Measurements from ENCODE around the gene SMAD5.

SMAD5 gene

GRCh38 chr5:136089791-136090190 lies 42.9 kb upstream of the SMAD5 start:
- no peak overlapping the region for H3K4me3 ChIP-seq (ENCODE audit: severe bottlenecking)
- no peaks in the 10 kb centered on the region for H3K4me1 ChIP-seq (ENCODE audit: insufficient read depth, poor library complexity, severe bottlenecking)
- no peaks in the 10 kb centered on the region for H3K9me3 ChIP-seq (ENCODE audit: severe bottlenecking)
- H3K27me3 ChIP-seq (ENCODE audit: insufficient read depth, poor library complexity, severe bottlenecking), result no peaks in the 10 kb centered on the region
- no peak for ATAC-seq (ENCODE audit: low read depth)
- H3K36me3 ChIP-seq (ENCODE audit: low read depth), result no peaks in the 10 kb centered on the region
- TF ChIP-seq CTCF (IDR thresholded peaks at IDR 0.05; ENCODE audit: poor library complexity, severe bottlenecking), result no peak
- no peak overlapping the region for H3K27ac ChIP-seq (ENCODE audit: poor library complexity, severe bottlenecking)
- no peak for DNase-seq (ENCODE audit: low spot score)

DNA sequence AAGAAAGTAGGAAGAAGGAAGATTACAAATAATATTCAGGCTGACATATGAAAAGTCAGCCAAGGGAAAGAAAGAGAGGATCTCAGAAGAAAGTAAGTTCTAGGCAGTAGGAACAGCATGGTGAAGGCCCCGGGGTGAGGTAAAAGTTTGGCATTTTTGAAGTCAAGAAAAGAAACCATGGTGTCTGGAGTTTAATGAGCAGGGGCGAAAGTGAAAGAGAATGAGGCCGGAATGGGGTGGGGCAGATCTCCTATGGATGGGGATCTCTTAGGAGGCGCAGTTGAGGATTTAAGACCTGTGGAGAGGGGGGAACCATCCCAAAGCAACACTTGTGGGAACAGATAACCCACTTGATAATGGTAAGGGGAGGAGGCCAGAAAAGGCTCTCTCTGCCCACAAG lies 42.3 kb upstream of the SMAD5 start:
- no peak for ATAC-seq (ENCODE audit: low read depth)
- TF ChIP-seq CTCF (IDR thresholded peaks at IDR 0.05; ENCODE audit: poor library complexity, severe bottlenecking), result no peak
- DNase-seq (ENCODE audit: low spot score), result no peak
- Histone ChIP-seq H3K36me3 (ENCODE audit: low read depth) (no peaks in the 10 kb centered on the region), H3K27ac (ENCODE audit: poor library complexity, severe bottlenecking) (no peak overlapping the region), H3K4me3 (ENCODE audit: severe bottlenecking) (no peak overlapping the region), H3K27me3 (ENCODE audit: insufficient read depth, poor library complexity, severe bottlenecking) (no peaks in the 10 kb centered on the region), H3K9me3 (ENCODE audit: severe bottlenecking) (no peaks in the 10 kb centered on the region), H3K4me1 (ENCODE audit: insufficient read depth, poor library complexity, severe bottlenecking) (no peaks in the 10 kb centered on the region)

GRCh38 chr5:136094189-136094912 lies 38.3 kb upstream of the SMAD5 start:
- no peaks in the 10 kb centered on the region for H3K36me3 ChIP-seq (ENCODE audit: low read depth)
- H3K4me1 ChIP-seq (ENCODE audit: insufficient read depth, poor library complexity, severe bottlenecking), result no peaks in the 10 kb centered on the region
- ATAC-seq (ENCODE audit: low read depth) (no peak), DNase-seq (ENCODE audit: low spot score) (no peak)
- TF ChIP-seq CTCF (IDR thresholded peaks at IDR 0.05; ENCODE audit: poor library complexity, severe bottlenecking), result no peak
- no peak overlapping the region for H3K27ac ChIP-seq (ENCODE audit: poor library complexity, severe bottlenecking)
- no peaks in the 10 kb centered on the region for H3K9me3 ChIP-seq (ENCODE audit: severe bottlenecking)
- no peaks in the 10 kb centered on the region for H3K27me3 ChIP-seq (ENCODE audit: insufficient read depth, poor library complexity, severe bottlenecking)
- H3K4me3 ChIP-seq (ENCODE audit: severe bottlenecking), result no peak overlapping the region

GRCh38 chr5:136094913-136095641 lies 37.6 kb upstream of the SMAD5 start:
- Histone ChIP-seq H3K4me3 (ENCODE audit: severe bottlenecking) (no peak overlapping the region), H3K36me3 (ENCODE audit: low read depth) (no peaks in the 10 kb centered on the region), H3K9me3 (ENCODE audit: severe bottlenecking) (no peaks in the 10 kb centered on the region), H3K27me3 (ENCODE audit: insufficient read depth, poor library complexity, severe bottlenecking) (no peaks in the 10 kb centered on the region), H3K4me1 (ENCODE audit: insufficient read depth, poor library complexity, severe bottlenecking) (no peaks in the 10 kb centered on the region), H3K27ac (ENCODE audit: poor library complexity, severe bottlenecking) (no peak overlapping the region)
- TF ChIP-seq CTCF (IDR thresholded peaks at IDR 0.05; ENCODE audit: poor library complexity, severe bottlenecking), result no peak
- ATAC-seq (ENCODE audit: low read depth) (no peak), DNase-seq (ENCODE audit: low spot score) (no peak)

DNA sequence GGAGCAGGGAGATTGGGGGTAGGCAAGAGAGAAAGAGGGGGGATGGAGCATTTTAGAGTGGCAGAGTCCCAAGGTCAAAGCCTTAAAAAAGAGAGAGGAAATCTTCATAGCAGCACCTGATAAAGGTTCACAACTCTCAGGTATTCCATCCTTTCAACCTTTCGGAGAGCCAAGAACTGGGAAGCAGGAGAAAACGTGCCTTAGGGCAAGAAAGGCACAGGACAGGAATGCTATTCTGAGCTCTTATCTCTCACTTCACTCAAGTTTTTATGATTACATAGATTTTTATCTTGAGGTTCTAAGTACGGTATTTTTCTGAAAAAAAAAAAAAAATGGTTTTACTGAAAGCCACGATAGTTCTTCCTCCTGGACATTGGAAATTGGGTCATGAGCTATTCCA lies 34.5 kb upstream of the SMAD5 start:
- H3K4me1 ChIP-seq (ENCODE audit: insufficient read depth, poor library complexity, severe bottlenecking), result no peaks in the 10 kb centered on the region
- DNase-seq (ENCODE audit: low spot score) (no peak), ATAC-seq (ENCODE audit: low read depth) (no peak; the same call in 2 of the 3 replicates)
- no peak overlapping the region for H3K27ac ChIP-seq (ENCODE audit: poor library complexity, severe bottlenecking)
- no peaks in the 10 kb centered on the region for H3K9me3 ChIP-seq (ENCODE audit: severe bottlenecking)
- no peak for TF ChIP-seq CTCF (IDR thresholded peaks at IDR 0.05; ENCODE audit: poor library complexity, severe bottlenecking)
- no peaks in the 10 kb centered on the region for H3K27me3 ChIP-seq (ENCODE audit: insufficient read depth, poor library complexity, severe bottlenecking)
- no peak overlapping the region for H3K4me3 ChIP-seq (ENCODE audit: severe bottlenecking)
- H3K36me3 ChIP-seq (ENCODE audit: low read depth), result no peaks in the 10 kb centered on the region

All from RWPE2 (cell line).